K562 (cell line): ENCODE data around the gene MICAL1. TPM values are rescaled to one million over a fixed set of nuclear protein-coding genes. Genes with fewer than 3 reads are reported as not detected.

Experiments
- CREB1 ChIP-seq, 2 experiments: sonication (generic) in 1 of 2; formaldehyde crosslinking in 1 of 2; IDR thresholded peaks; 2 replicates each; pipeline versions ENCODE4 v1.6.1 to v1.8.0; 2012 to 2022; ENCODE audit warnings: inconsistent platforms in 1 of 2, mild to moderate bottlenecking in 1 of 2, missing genetic modification reagents in 1 of 2, moderate library complexity in 1 of 2
- CUX1 ChIP-seq: fragments of 200-800 bp; sonication (Bioruptor generic); IDR thresholded peaks from 2 replicates; pipeline ENCODE4 v1.6.1; 2016; ENCODE audit warnings: missing genetic modification characterization, missing compliant biosample characterization
- HOXB6 ChIP-seq: fragments of 250-450 bp; sonication (Bioruptor Pico); IDR thresholded peaks from 2 replicates; pipeline ENCODE4 v1.5.1; 2022; ENCODE audit warnings: mild to moderate bottlenecking, borderline replicate concordance
- LEF1 ChIP-seq: fragments of 450-650 bp; IDR thresholded peaks from 2 replicates; pipeline ENCODE4 v1.6.1; 2016; ENCODE audit warnings: mild to moderate bottlenecking
- MCM2 ChIP-seq: fragments of 450-650 bp; IDR thresholded peaks from 2 replicates; pipeline ENCODE4 v1.6.1; 2017; ENCODE audit warnings: low read depth, mild to moderate bottlenecking
- MXD1 ChIP-seq: fragments of 250-450 bp; sonication (Bioruptor Pico); IDR thresholded peaks from 2 replicates; pipeline ENCODE4 v1.8.0; 2021; ENCODE audit warnings: borderline replicate concordance, mild to moderate bottlenecking, moderate library complexity; ENCODE audit not compliant: poor library complexity, severe bottlenecking
- NR2F6 ChIP-seq: fragments of 450-650 bp; formaldehyde crosslinking; IDR thresholded peaks from 2 replicates; pipeline ENCODE4 v1.4.0; 2020; ENCODE audit warnings: mild to moderate bottlenecking
- PCBP1 ChIP-seq: fragments of 200-400 bp; formaldehyde crosslinking; IDR thresholded peaks from 2 replicates; pipeline ENCODE4 v1.6.1; 2018; ENCODE audit warnings: mild to moderate bottlenecking, low read depth, low read length; ENCODE audit not compliant: poor library complexity, severe bottlenecking
- SETDB1 ChIP-seq: IDR thresholded peaks from one replicate; pipeline ENCODE4 v1.6.1; 2012; ENCODE audit warnings: low read length, control low read depth, inconsistent platforms
- SOX6 ChIP-seq: fragments of 450-650 bp; IDR thresholded peaks from 2 replicates; pipeline ENCODE4 v1.6.1; 2014; ENCODE audit warnings: mild to moderate bottlenecking
- SP2 ChIP-seq: IDR thresholded peaks from 2 replicates; pipeline ENCODE4 v1.6.1; 2011; ENCODE audit warnings: mild to moderate bottlenecking, low read depth, low read length, moderate library complexity; ENCODE audit not compliant: poor library complexity, severe bottlenecking; ENCODE audit errors: extremely low read depth
- TAF7 ChIP-seq: fragments of 450-650 bp; IDR thresholded peaks from 2 replicates; pipeline ENCODE4 v1.6.1; 2016; ENCODE audit warnings: missing genetic modification characterization, missing compliant biosample characterization
- TARDBP ChIP-seq: fragments of 450-650 bp; IDR thresholded peaks from 2 replicates; pipeline ENCODE4 v1.6.1; 2016
- ZBTB49 ChIP-seq: sonication (generic); formaldehyde crosslinking; IDR thresholded peaks from 2 replicates; pipeline ENCODE4 v1.8.0; 2022; ENCODE audit warnings: missing genetic modification reagents, mild to moderate bottlenecking, borderline replicate concordance
- ZNF583 ChIP-seq: fragments of 250-450 bp; sonication (Bioruptor Pico); IDR thresholded peaks from 2 replicates; pipeline ENCODE4 v1.4.0; 2020
- ZNF696 ChIP-seq: fragments of 250-450 bp; sonication (Bioruptor Pico); conservative IDR thresholded peaks from 2 replicates; pipeline ENCODE4 v1.4.0; 2020; ENCODE audit warnings: mild to moderate bottlenecking, moderate library complexity
- polyA plus RNA-seq, 8 experiments: library from polyadenylated mRNA; depleted of rRNA in 4 of 8; stranded (reverse) in 5 of 8; unstranded in 3 of 8; fragments of >200 nt; fragmentation: Nextera tagmentation in 2 of 8; fragmentation: Illumina TruSeq in 1 of 8; extraction: Ambion mirVana in 2 of 8; extraction: Trizol in 1 of 8; gene quantifications; 2 replicates each; pipeline versions ENCODE4 v1.2.1 to v1.2.3, GENCODE V29; 2011 to 2014; ENCODE audit warnings: inconsistent platforms in 1 of 8, missing spikeins in 1 of 8
- total RNA-seq, 7 experiments: library from RNA; depleted of rRNA in 6 of 7; stranded (reverse); fragments of >200 nt in 6 of 7; fragmentation: Illumina TruSeq in 2 of 7; extraction: Trizol in 2 of 7; gene quantifications; 2 replicates each; pipeline versions ENCODE4 v1.2.1 to v1.2.3, GENCODE V29; 2011 to 2021; ENCODE audit warnings: low replicate concordance in 1 of 7
- TF ChIP-seq, protein P1 (sequence below): fragments of 250-450 bp; sonication (Bioruptor Pico); IDR thresholded peaks from 2 replicates; pipeline ENCODE4 v1.4.0; 2020; ENCODE audit warnings: mild to moderate bottlenecking

The MICAL1 gene
- total and polyA plus RNA-seq, 9 of the 15 experiments (the other 6 are each of a cell fraction or from before 2014, with no cell fraction given): 0.07 to 15.2 (median 7.0) TPM

DNA sequence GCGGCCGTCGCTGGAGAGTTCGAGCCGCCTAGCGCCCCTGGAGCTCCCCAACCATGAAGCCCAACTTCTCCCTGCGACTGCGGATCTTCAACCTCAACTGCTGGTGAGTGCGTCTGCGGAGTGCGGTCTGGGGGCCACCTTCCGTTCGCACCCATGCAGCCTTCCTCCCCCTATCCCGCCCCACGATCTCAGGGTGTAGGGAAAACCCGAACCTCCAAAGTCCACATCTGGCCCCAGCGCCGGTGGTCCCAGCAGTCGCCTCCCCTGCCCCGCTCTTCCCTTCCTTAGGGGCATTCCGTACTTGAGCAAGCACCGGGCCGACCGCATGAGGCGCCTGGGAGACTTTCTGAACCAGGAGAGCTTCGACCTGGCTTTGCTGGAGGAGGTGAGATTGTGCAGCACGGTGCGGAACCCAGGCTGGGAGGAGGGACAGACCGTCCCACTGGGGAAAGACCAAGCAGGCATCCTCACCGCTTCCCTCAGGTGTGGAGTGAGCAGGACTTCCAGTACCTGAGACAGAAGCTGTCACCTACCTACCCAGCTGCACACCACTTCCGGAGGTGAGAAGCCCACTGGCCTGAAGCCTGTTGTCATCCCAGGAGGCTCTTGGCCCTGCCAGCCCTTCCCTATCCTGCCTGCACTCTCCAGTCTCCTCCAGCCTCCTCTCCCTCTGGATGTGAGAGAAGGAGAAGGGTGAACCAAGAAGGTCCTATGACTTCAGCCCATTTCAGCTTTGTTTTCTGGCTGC, 14.3 kb downstream of the MICAL1 start (continued):
- TF ChIP-seq, protein P1, sequence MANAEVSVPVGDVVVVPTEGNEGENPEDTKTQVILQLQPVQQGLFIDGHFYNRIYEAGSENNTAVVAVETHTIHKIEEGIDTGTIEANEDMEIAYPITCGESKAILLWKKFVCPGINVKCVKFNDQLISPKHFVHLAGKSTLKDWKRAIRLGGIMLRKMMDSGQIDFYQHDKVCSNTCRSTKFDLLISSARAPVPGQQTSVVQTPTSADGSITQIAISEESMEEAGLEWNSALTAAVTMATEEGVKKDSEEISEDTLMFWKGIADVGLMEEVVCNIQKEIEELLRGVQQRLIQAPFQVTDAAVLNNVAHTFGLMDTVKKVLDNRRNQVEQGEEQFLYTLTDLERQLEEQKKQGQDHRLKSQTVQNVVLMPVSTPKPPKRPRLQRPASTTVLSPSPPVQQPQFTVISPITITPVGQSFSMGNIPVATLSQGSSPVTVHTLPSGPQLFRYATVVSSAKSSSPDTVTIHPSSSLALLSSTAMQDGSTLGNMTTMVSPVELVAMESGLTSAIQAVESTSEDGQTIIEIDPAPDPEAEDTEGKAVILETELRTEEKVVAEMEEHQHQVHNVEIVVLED (CRISPR knock-in tag): no peak
- TF ChIP-seq SOX6: no peak
- 0 out of 2 replicates have a peak, but pooled peaks have one; percentile 17 for TF ChIP-seq TAF7 (tag)
- TF ChIP-seq CREB1 (IDR thresholded peaks at IDR 0.05): no peak
- no peak for TF ChIP-seq CREB1 (CRISPR knock-in tag; IDR thresholded peaks at IDR 0.05)
- TF ChIP-seq LEF1: no peak
- TF ChIP-seq ZNF583 (CRISPR knock-in tag): no peak
- TF ChIP-seq HOXB6 (CRISPR knock-in tag): no peak
- TF ChIP-seq ZNF696 (CRISPR knock-in tag): no peak
- TF ChIP-seq TARDBP: no peak
- TF ChIP-seq SETDB1: no peak
- TF ChIP-seq PCBP1: no peak
- no peak for TF ChIP-seq MCM2
- peak; percentile 72; the same call in 1 of the 2 replicates for TF ChIP-seq ZBTB49 (CRISPR knock-in tag)
- TF ChIP-seq SP2: no peak
- no peak for TF ChIP-seq MXD1 (CRISPR knock-in tag)
- TF ChIP-seq CUX1 (CRISPR knock-in tag): no peak
- no peak for TF ChIP-seq NR2F6 (CRISPR knock-in tag)
